Amniotic stem cell (primary cell): Measurements from ENCODE around the gene DNAJB11.
"Not testable (repeated sequence)": the region's sequence is repeated elsewhere in the genome, so short reads cannot be mapped to it uniquely, and the experiment has no call there.

Source experiments
- DNase-seq: peaks from one replicate; lab custom pipeline; 2025; lab: John Stamatoyannopoulos, UW

The DNAJB11 gene

GRCh38 chr3:186570096-186570940 lies at the start of gene DNAJB11:
DNAJB11 (plus strand) TSS chr3:186570720; CDS start chr3:186570898, 178 bp downstream.
- peak; percentile 100 for DNase-seq

GRCh38 chr3:186520957-186521842 lies 49.3 kb upstream of the DNAJB11 start:
- no peak for DNase-seq

- DNase-seq, result no peak
These were observed 47.5 kb upstream of the DNAJB11 start for GRCh38 chr3:186523022-186523421.

- no peak for DNase-seq
These were observed 47.1 kb upstream of the DNAJB11 start for GRCh38 chr3:186523434-186523833.

- no peak for DNase-seq
These were observed 45.9 kb upstream of the DNAJB11 start for GRCh38 chr3:186524616-186525015.

- DNase-seq, result no peak
These were observed 44.9 kb upstream of the DNAJB11 start for GRCh38 chr3:186525369-186526255.

- DNase-seq, result no peak
These were observed 44.3 kb upstream of the DNAJB11 start for GRCh38 chr3:186526256-186526606.

GRCh38 chr3:186529201-186529999 lies 41.1 kb upstream of the DNAJB11 start:
- DNase-seq, result no peak

GRCh38 chr3:186530415-186530814 lies 40.1 kb upstream of the DNAJB11 start:
- DNase-seq, result no peak

GRCh38 chr3:186531694-186532093 lies 38.8 kb upstream of the DNAJB11 start:
- not testable (repeated sequence) for DNase-seq

- no peak for DNase-seq
These were observed 37.9 kb upstream of the DNAJB11 start for GRCh38 chr3:186532598-186533072.

- no peak for DNase-seq
These were observed 36.3 kb upstream of the DNAJB11 start for GRCh38 chr3:186534113-186534669.

- DNase-seq, result no peak
These were observed 33.4 kb upstream of the DNAJB11 start for GRCh38 chr3:186536883-186537844.

- DNase-seq, result no peak
These were observed 31.7 kb upstream of the DNAJB11 start for GRCh38 chr3:186538779-186539178.

- DNase-seq, result peak; percentile 81
These were observed 30.2 kb upstream of the DNAJB11 start for GRCh38 chr3:186540221-186540834.

GRCh38 chr3:186540835-186541226 lies 29.7 kb upstream of the DNAJB11 start:
- no peak for DNase-seq

- DNase-seq, result no peak
These were observed 26.2 kb upstream of the DNAJB11 start, which contains the start of gene CRYGS for GRCh38 chr3:186544281-186544680. CRYGS (minus strand) TSS chr3:186544380; CDS start chr3:186544326, 54 bp downstream.

- DNase-seq, result no peak
These were observed 21.0 kb upstream of the DNAJB11 start for GRCh38 chr3:186549497-186549896.

- no peak for DNase-seq
These were observed 19.1 kb upstream of the DNAJB11 start for GRCh38 chr3:186551387-186551786.
